ENCODE data around the gene LGALS8. TPM values are rescaled to one million over a fixed set of nuclear protein-coding genes. Genes with fewer than 3 reads are reported as not detected.

The LGALS8 gene
- total RNA-seq, 1 donor from 2014 or later = 72.3 TPM

DNA sequence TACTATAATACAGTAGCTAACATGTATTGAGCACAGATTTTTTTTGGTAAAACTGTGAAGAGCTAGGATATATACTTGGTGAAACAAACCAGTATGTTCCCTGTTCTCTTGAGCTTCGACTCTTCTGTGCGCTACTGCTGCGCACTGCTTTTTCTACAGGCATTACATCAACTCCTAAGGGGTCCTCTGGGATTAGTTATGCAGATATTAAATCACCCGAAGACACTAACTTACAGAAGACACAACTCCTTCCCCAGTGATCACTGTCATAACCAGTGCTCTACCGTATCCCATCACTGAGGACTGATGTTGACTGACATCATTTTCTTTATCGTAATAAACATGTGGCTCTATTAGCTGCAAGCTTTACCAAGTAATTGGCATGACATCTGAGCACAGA is 24.7 kb downstream of the LGALS8 start:
- no peak overlapping the region for H3K27ac ChIP-seq
- no peaks in the 10 kb centered on the region for H3K9me3 ChIP-seq
- intact Hi-C loops (cut with DNase I) = no loop called here
- H3K4me1 ChIP-seq = no peaks in the 10 kb centered on the region
- no peaks in the 10 kb centered on the region for H3K27me3 ChIP-seq (ENCODE audit: low read depth)
- H3K4me3 ChIP-seq = no peak overlapping the region
- peaks cover 100% of the 10 kb centered on the region for H3K36me3 ChIP-seq
- TF ChIP-seq, protein P1, sequence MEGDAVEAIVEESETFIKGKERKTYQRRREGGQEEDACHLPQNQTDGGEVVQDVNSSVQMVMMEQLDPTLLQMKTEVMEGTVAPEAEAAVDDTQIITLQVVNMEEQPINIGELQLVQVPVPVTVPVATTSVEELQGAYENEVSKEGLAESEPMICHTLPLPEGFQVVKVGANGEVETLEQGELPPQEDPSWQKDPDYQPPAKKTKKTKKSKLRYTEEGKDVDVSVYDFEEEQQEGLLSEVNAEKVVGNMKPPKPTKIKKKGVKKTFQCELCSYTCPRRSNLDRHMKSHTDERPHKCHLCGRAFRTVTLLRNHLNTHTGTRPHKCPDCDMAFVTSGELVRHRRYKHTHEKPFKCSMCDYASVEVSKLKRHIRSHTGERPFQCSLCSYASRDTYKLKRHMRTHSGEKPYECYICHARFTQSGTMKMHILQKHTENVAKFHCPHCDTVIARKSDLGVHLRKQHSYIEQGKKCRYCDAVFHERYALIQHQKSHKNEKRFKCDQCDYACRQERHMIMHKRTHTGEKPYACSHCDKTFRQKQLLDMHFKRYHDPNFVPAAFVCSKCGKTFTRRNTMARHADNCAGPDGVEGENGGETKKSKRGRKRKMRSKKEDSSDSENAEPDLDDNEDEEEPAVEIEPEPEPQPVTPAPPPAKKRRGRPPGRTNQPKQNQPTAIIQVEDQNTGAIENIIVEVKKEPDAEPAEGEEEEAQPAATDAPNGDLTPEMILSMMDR (IDR thresholded peaks at IDR 0.05) = no peak
- ATAC-seq = no peak
- no peak for DNase-seq

DNA sequence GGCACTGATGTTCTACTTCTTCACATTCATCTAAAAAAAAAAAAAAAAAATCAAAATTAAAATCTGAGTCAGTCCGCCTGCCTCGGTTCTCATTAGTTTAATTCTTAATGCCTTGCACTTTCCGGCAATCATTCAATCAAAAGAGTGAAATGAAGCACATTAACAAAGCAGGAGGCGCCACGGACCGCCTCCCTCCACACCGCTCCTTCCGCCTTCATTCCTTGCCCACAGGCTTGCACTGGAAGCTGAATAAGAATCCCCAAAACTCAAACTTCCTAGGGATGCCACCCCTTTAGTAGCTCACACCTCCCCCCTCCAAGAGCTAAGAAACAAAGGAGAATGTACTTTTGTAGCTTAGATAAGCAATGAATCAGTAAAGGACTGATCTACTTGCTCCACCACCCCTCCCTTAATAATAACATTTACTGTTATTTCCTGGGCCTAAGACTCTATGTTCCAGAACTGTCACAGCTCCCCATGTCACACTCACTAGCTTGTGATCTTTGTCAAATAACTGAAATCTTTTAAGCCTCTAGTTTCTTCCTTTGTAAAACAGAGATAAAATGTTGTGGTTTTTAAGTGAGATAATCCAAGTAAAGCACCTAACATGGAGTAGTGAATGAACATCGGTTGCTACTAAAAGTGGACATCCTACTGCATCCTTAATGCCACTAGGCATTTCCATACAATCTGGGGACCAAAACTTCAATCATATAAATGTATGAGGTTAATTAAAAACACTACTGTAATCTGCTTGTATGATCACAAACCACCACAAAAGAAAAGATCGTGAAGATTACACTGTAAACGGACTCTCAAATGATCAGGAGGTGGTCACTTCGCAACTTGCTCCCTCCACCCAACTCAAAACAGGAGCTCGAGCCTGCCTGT is 27.4 kb downstream of the LGALS8 start:
- Histone ChIP-seq H3K9me3 (no peaks in the 10 kb centered on the region), H3K36me3 (peaks cover 100% of the 10 kb centered on the region), H3K27me3 (ENCODE audit: low read depth) (no peaks in the 10 kb centered on the region), H3K4me1 (no peaks in the 10 kb centered on the region), H3K4me3 (no peak overlapping the region), H3K27ac (no peak overlapping the region)
- DNase-seq = no peak
- intact Hi-C loops (cut with DNase I) = no loop called here
- TF ChIP-seq, protein P1 (IDR thresholded peaks at IDR 0.05) = no peak
- ATAC-seq = no peak

DNA sequence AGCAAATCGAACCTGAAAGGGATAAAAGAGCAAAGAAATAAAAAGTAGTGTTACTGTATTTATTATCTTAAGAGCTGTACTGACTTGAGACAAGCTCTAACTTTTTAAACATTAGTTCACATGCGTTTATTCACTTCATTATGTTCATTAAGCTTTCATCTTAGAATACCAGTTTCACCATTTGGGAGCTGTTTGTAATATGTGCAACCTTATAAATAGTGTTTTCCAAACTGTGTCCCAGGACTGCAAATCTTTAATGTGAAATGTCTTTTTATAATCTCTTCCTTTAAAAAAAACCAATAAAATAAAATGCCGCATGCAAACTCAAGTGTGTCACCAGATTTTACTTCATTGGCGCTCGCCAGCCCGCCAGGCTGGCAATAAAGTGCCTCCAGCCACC is 28.3 kb downstream of the LGALS8 start:
- ATAC-seq (no peak), DNase-seq (no peak)
- Histone ChIP-seq H3K27me3 (ENCODE audit: low read depth) (no peaks in the 10 kb centered on the region), H3K36me3 (peaks cover 100% of the 10 kb centered on the region), H3K9me3 (no peaks in the 10 kb centered on the region), H3K4me3 (no peak overlapping the region), H3K4me1 (no peaks in the 10 kb centered on the region), H3K27ac (no peak overlapping the region)
- intact Hi-C loops (cut with DNase I) = no loop called here
- TF ChIP-seq, protein P1 (IDR thresholded peaks at IDR 0.05) = no peak

DNA sequence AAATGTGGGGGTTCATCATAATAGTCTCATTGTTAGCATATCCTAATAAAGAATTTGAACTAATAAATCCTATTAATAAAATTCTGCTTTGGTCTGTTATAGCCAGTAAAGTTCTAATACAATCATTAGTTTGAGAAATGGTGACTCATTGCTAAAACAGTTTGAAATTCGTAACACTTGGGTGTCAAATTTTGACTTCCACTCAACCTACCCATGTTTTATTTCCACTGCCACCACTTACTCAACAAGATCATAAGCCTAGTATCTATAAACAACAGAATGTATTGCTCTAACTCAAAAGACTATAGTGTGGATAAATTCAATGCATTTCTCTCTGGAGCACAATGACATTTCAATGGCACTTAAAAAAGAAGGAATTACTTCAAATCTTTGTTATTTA is 29.1 kb downstream of the LGALS8 start:
- H3K36me3 ChIP-seq = peaks cover 100% of the 10 kb centered on the region
- intact Hi-C loops (cut with DNase I) = no loop called here
- no peak for ATAC-seq

DNA sequence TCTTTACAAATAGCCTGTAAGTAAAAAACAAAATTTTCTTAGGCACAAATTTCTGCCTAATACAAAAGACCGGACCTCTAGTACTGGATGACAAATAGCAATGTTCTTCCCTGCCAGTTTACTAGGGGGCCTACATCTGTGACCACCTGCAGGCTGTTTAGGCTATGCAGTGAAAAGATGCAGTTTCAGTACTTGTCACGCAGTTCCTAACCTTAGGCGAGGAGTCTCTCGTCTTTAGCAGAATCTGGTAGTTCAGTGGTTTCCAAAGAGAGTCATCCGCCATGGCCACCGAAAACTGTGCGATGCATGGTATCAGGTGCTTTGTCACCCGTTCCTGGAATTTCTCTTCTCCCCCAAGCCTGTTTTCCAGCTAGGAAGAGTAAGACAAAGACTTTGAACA is 29.6 kb downstream of the LGALS8 start:
- ATAC-seq (no peak), DNase-seq (no peak)
- no peaks in the 10 kb centered on the region for H3K4me1 ChIP-seq
- intact Hi-C loops (cut with DNase I) = no loop called here
- peaks cover 100% of the 10 kb centered on the region for H3K36me3 ChIP-seq
- H3K9me3 ChIP-seq = no peaks in the 10 kb centered on the region
- no peaks in the 10 kb centered on the region for H3K27me3 ChIP-seq (ENCODE audit: low read depth)
- no peak overlapping the region for H3K27ac ChIP-seq
- TF ChIP-seq, protein P1 (IDR thresholded peaks at IDR 0.05) = no peak
- H3K4me3 ChIP-seq = no peak overlapping the region

More for the DNA sequence above, 29.1 kb downstream of the LGALS8 start:
- DNase-seq = no peak
- no peaks in the 10 kb centered on the region for H3K27me3 ChIP-seq (ENCODE audit: low read depth)
- no peak overlapping the region for H3K4me3 ChIP-seq
- H3K9me3 ChIP-seq = no peaks in the 10 kb centered on the region
- no peaks in the 10 kb centered on the region for H3K4me1 ChIP-seq
- H3K27ac ChIP-seq = no peak overlapping the region
- TF ChIP-seq, protein P1 (IDR thresholded peaks at IDR 0.05) = no peak
